ENCODE results near the gene ERICH3. TPM values are rescaled to one million over a fixed set of nuclear protein-coding genes. Genes with fewer than 3 reads are reported as not detected.
"Not testable (repeated sequence)": the region's sequence is repeated elsewhere in the genome, so short reads cannot be mapped to it uniquely, and the experiment has no call there.

ERICH3 gene
- total RNA-seq, 2 experiments from 2014 or later, result not detected

GRCh38 chr1:74683656-74684055, 10.1 kb upstream of the ERICH3 start:
- CTCF ChIA-PET, result no interaction called here
- POLR2A ChIA-PET, result no interaction called here

GRCh38 chr1:74681851-74682250, 8.3 kb upstream of the ERICH3 start:
- ChIA-PET POLR2A (no interaction called here), CTCF (no interaction called here)

- CTCF ChIA-PET, result no interaction called here
- POLR2A ChIA-PET, result no interaction called here
These were observed 7.9 kb upstream of the ERICH3 start for GRCh38 chr1:74681449-74681848.

- POLR2A ChIA-PET, result no interaction called here
- CTCF ChIA-PET, result no interaction called here
These were observed 7.4 kb upstream of the ERICH3 start for GRCh38 chr1:74681001-74681400.

GRCh38 chr1:74679811-74680210, 6.2 kb upstream of the ERICH3 start:
- ChIA-PET POLR2A (no interaction called here), CTCF (no interaction called here)

GRCh38 chr1:74677926-74678325, 4.3 kb upstream of the ERICH3 start:
- POLR2A ChIA-PET, result no interaction called here
- CTCF ChIA-PET, result no interaction called here

- ChIA-PET POLR2A (no interaction called here), CTCF (no interaction called here)
These were observed 871 bp upstream of the ERICH3 start for GRCh38 chr1:74674278-74675048.

GRCh38 chr1:74670866-74671265, 2.7 kb downstream of the ERICH3 start:
- CTCF ChIA-PET, POLR2A ChIA-PET: not testable (repeated sequence)

- CTCF ChIA-PET, result no interaction called here
- POLR2A ChIA-PET, result no interaction called here
These were observed 18.9 kb downstream of the ERICH3 start for GRCh38 chr1:74654708-74655107.

- CTCF ChIA-PET, result no interaction called here
- POLR2A ChIA-PET, result no interaction called here
These were observed 20.9 kb downstream of the ERICH3 start for GRCh38 chr1:74652711-74653139.

- ChIA-PET POLR2A (no interaction called here), CTCF (interaction anchor here (0.7 kb wide), 1 partner anchor 1693 kb away, joined by 3 read pairs; no protein-coding TSS in a partner anchor)
These were observed 23.0 kb downstream of the ERICH3 start for GRCh38 chr1:74650561-74650960.

- CTCF ChIA-PET, result no interaction called here
- POLR2A ChIA-PET, result no interaction called here
These were observed 31.7 kb downstream of the ERICH3 start for GRCh38 chr1:74641876-74642275.

- POLR2A ChIA-PET, result no interaction called here
- CTCF ChIA-PET, result no interaction called here
These were observed 32.4 kb downstream of the ERICH3 start for GRCh38 chr1:74641161-74641560.

GRCh38 chr1:74637296-74637695, 36.3 kb downstream of the ERICH3 start:
- CTCF ChIA-PET, result no interaction called here
- POLR2A ChIA-PET, result no interaction called here

GRCh38 chr1:74629283-74629682, 44.3 kb downstream of the ERICH3 start:
- CTCF ChIA-PET, result no interaction called here
- POLR2A ChIA-PET, result no interaction called here

GRCh38 chr1:74623716-74624115, 49.9 kb downstream of the ERICH3 start:
- ChIA-PET CTCF (no interaction called here), POLR2A (no interaction called here)

GRCh38 chr1:74620242-74620641, 53.4 kb downstream of the ERICH3 start:
- CTCF ChIA-PET, result no interaction called here
- POLR2A ChIA-PET, result no interaction called here

- POLR2A ChIA-PET, result no interaction called here
These were observed 54.6 kb downstream of the ERICH3 start for GRCh38 chr1:74618974-74619373.

GRCh38 chr1:74613894-74614293, 59.7 kb downstream of the ERICH3 start:
- ChIA-PET CTCF (interaction anchor here (0.7 kb wide), 1 partner anchor 93 kb away, joined by 4 read pairs; no protein-coding TSS in a partner anchor), POLR2A (no interaction called here)

More at GRCh38 chr1:74618974-74619373, 54.6 kb downstream of the ERICH3 start:
- CTCF ChIA-PET, result no interaction called here

GRCh38 chr1:74611887-74612286, 61.7 kb downstream of the ERICH3 start:
- ChIA-PET CTCF (interaction anchor here (1.2 kb wide), 1 partner anchor 10 kb away, joined by 3 read pairs; no protein-coding TSS in a partner anchor), POLR2A (no interaction called here)

- POLR2A ChIA-PET, result no interaction called here
- CTCF ChIA-PET, result interaction anchor here (1.2 kb wide), 1 partner anchor 9 kb away, joined by 3 read pairs; no protein-coding TSS in a partner anchor
These were observed 62.6 kb downstream of the ERICH3 start for GRCh38 chr1:74610961-74611360.

GRCh38 chr1:74609810-74610371, 63.7 kb downstream of the ERICH3 start:
- CTCF ChIA-PET, result no interaction called here
- POLR2A ChIA-PET, result no interaction called here
